Activated CD8-positive, alpha-beta memory T cell treated with anti-CD3 and anti-CD28 coated beads, Interleukin-2, amount 50 U/mL, for 1 hour (primary cell): ENCODE data around the gene SMIM15.

Experiments used
- DNase-seq: peaks from one replicate; pipeline ENCODE4 v3.0.0-alpha.2; 2020; ENCODE audit errors: extremely low read depth

Gene SMIM15

GRCh38 chr5:61159836-61160235, 2.4 kb downstream of the SMIM15 start:
- no peak for DNase-seq

GRCh38 chr5:61159070-61159469, 3.2 kb downstream of the SMIM15 start:
- DNase-seq, result no peak

- no peak for DNase-seq
Measured at GRCh38 chr5:61151893-61152292, 10.4 kb downstream of the SMIM15 start.

- no peak for DNase-seq
Measured at GRCh38 chr5:61148515-61148914, 13.8 kb downstream of the SMIM15 start.

- DNase-seq, result no peak
Measured at GRCh38 chr5:61142811-61143210, 19.5 kb downstream of the SMIM15 start.

- DNase-seq, result no peak
Measured at GRCh38 chr5:61142391-61142790, 19.9 kb downstream of the SMIM15 start.

- DNase-seq, result no peak
Measured at GRCh38 chr5:61141801-61142200, 20.5 kb downstream of the SMIM15 start.

GRCh38 chr5:61139931-61140330, 22.3 kb downstream of the SMIM15 start:
- DNase-seq, result no peak

GRCh38 chr5:61139094-61139873, 23.0 kb downstream of the SMIM15 start:
- DNase-seq, result no peak

- DNase-seq, result no peak
Measured at GRCh38 chr5:61137835-61138234, 24.4 kb downstream of the SMIM15 start.

- no peak for DNase-seq
Measured at GRCh38 chr5:61132559-61132958, 29.7 kb downstream of the SMIM15 start.

GRCh38 chr5:61130289-61130688, 32.0 kb downstream of the SMIM15 start:
- no peak for DNase-seq

GRCh38 chr5:61123145-61123544, 39.1 kb downstream of the SMIM15 start:
- DNase-seq, result no peak

GRCh38 chr5:61120534-61120933, 41.7 kb downstream of the SMIM15 start:
- no peak for DNase-seq

GRCh38 chr5:61119066-61119465, 43.2 kb downstream of the SMIM15 start:
- no peak for DNase-seq

GRCh38 chr5:61115968-61116367, 46.3 kb downstream of the SMIM15 start:
- DNase-seq, result no peak

- no peak for DNase-seq
Measured at GRCh38 chr5:61114441-61114840, 47.8 kb downstream of the SMIM15 start.
